Mesendoderm (in vitro differentiated cells): ENCODE data around the gene NRXN3.

ENCODE experiments used
- DNase-seq: peaks from one replicate; pipeline ENCODE4 v3.0.0; 2013
- H2AK5ac ChIP-seq: 2 replicates; pipeline ENCODE4 v1.6.1; 2013; ENCODE audit warnings: low read length, inconsistent platforms
- H2BK120ac ChIP-seq: 2 replicates; pipeline ENCODE4 v1.6.1; 2013; ENCODE audit warnings: low read depth, mild to moderate bottlenecking, low read length, moderate library complexity, mixed read lengths
- H2BK15ac ChIP-seq: replicated peaks from 2 replicates; pipeline ENCODE4 v1.6.1; 2013; ENCODE audit warnings: low read depth, mild to moderate bottlenecking, moderate library complexity
- H2BK5ac ChIP-seq: 2 replicates; pipeline ENCODE4 v1.6.1; 2013; ENCODE audit warnings: low read length, inconsistent platforms
- H3K18ac ChIP-seq: 2 replicates; pipeline ENCODE4 v1.6.1; 2013; ENCODE audit warnings: mild to moderate bottlenecking, low read length, mixed read lengths
- H3K23ac ChIP-seq: one replicate; pipeline ENCODE4 v1.6.1; 2013; ENCODE audit warnings: low read length
- H3K27ac ChIP-seq: 2 replicates; pipeline ENCODE4 v1.5.1; 2013; ENCODE audit warnings: low read depth, mild to moderate bottlenecking, inconsistent platforms, low read length, moderate library complexity
- H3K27me3 ChIP-seq: 2 replicates; pipeline ENCODE4 v1.6.1; 2013; ENCODE audit warnings: low read length, control low read depth, mild to moderate bottlenecking, inconsistent platforms; ENCODE audit not compliant: insufficient read depth, poor library complexity
- H3K36me3 ChIP-seq: 2 replicates; pipeline ENCODE4 v1.6.1; 2013; ENCODE audit warnings: low read length, inconsistent platforms; ENCODE audit not compliant: control insufficient read depth, insufficient read depth
- H3K4ac ChIP-seq: one replicate; pipeline ENCODE4 v1.6.1; 2013; ENCODE audit warnings: low read depth, mild to moderate bottlenecking, low read length, moderate library complexity
- H3K4me1 ChIP-seq: 2 replicates; pipeline ENCODE4 v1.6.1; 2013; ENCODE audit warnings: low read depth, low read length, inconsistent platforms; ENCODE audit not compliant: control insufficient read depth
- H3K4me2 ChIP-seq: 2 replicates; pipeline ENCODE4 v1.6.1; 2013; ENCODE audit warnings: low read length
- H3K4me3 ChIP-seq: 2 replicates; pipeline ENCODE4 v1.5.1; 2013; ENCODE audit warnings: mild to moderate bottlenecking, low read length
- H3K56ac ChIP-seq: one replicate; pipeline ENCODE4 v1.6.1; 2013; ENCODE audit warnings: low read length
- H3K79me1 ChIP-seq: 2 replicates; pipeline ENCODE4 v1.6.1; 2013; ENCODE audit warnings: low read length, inconsistent platforms
- H3K79me2 ChIP-seq: 2 replicates; pipeline ENCODE4 v1.6.1; 2013; ENCODE audit warnings: mild to moderate bottlenecking, low read length; ENCODE audit not compliant: control insufficient read depth, insufficient read depth
- H3K9ac ChIP-seq: 2 replicates; pipeline ENCODE4 v1.6.1; 2013; ENCODE audit warnings: low read length, inconsistent platforms
- H4K5ac ChIP-seq: one replicate; pipeline ENCODE4 v1.6.1; 2013; ENCODE audit warnings: low read length
- H4K8ac ChIP-seq: one replicate; pipeline ENCODE4 v1.6.1; 2013; ENCODE audit warnings: low read depth, mild to moderate bottlenecking, control low read depth, low read length, moderate library complexity
- WGBS: extraction: QIAGEN DNeasy Blood & Tissue Kit; methylation state at CpG from one replicate; pipeline ENCODE4 v1.1.7; 2013; ENCODE audit warnings: low lambda C conversion rate, missing lambda C conversion rate; ENCODE audit not compliant: insufficient coverage; ENCODE audit errors: extremely low coverage; 5-methylcytosine and 5-hydroxymethylcytosine counted together

The NRXN3 gene

DNA sequence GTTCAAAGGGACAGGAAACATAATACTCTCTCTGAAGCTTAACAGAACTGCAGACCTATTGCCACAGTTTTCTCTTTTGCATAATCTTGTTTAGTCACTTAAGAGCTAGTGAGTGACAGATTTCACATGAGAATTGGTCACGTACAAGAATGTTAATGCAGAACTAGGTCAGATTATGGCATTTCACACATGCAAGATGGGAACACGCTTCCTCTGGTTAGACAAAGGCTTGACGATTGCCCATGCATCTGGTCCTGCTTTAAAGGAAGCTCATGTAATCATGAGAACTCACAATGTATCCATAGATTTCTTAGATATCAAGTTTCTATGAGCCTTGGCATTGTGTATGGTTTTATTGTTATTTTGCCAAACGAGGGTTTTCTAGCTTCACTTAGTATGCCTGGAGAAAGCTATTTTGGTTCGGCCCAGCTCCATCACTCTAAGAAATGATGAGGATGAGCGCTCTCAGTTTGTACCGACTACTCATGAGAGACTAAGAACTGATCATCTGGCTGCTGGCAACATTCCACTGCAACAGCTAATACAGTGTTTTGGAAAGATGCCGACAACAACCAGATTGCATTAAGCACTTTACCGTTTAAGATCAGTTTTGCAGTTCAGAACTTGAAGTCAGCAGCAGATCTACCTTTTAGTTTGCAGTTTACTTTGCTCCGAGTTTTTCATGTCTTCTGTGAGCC, 1661.2 kb downstream of the NRXN3 start:
- no peaks in the 10 kb centered on the region for H3K36me3 ChIP-seq
- H3K23ac ChIP-seq: no peak overlapping the region
- no peak overlapping the region for H2BK120ac ChIP-seq
- H3K79me2 ChIP-seq: no peaks in the 10 kb centered on the region
- H2AK5ac ChIP-seq: no peak overlapping the region
- H2BK5ac ChIP-seq: no peak overlapping the region
- H3K9ac ChIP-seq: no peak overlapping the region
- no peak overlapping the region for H4K8ac ChIP-seq
- no peak overlapping the region for H2BK15ac ChIP-seq
- no peak overlapping the region for H4K5ac ChIP-seq
- H3K27me3 ChIP-seq: no peaks in the 10 kb centered on the region
- no peak overlapping the region for H3K4me3 ChIP-seq
- no CpG with 5 or more reads among the region's 10 CpGs for WGBS
- H3K27ac ChIP-seq: no peak overlapping the region
- no peaks in the 10 kb centered on the region for H3K4me1 ChIP-seq
- H3K56ac ChIP-seq: no peak overlapping the region
- no peak overlapping the region for H3K18ac ChIP-seq
- H3K4me2 ChIP-seq: no peak overlapping the region
- no peaks in the 10 kb centered on the region for H3K79me1 ChIP-seq
- DNase-seq: no peak
- no peak overlapping the region for H3K4ac ChIP-seq

DNA sequence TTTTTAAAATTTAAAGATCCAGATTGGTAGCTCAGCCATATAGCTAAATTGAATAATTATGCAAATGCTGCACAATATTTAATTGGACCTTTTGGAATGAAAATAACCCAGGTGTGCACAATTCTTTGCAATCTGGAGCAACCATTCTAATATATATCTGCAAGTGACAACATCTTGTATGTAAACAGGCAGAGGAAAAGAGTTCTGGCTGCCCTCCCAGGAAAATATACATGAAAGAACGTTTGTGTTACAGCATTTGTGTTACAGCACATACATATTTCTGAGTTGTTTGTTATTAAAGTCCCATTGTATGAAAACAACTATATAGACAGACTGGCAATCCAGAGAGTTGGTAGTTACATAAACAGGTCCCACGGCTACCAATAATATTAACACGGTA, 1663.6 kb downstream of the NRXN3 start:
- no peak overlapping the region for H3K27ac ChIP-seq
- no peak overlapping the region for H3K23ac ChIP-seq
- H3K4me1 ChIP-seq: no peaks in the 10 kb centered on the region
- H3K79me2 ChIP-seq: no peaks in the 10 kb centered on the region
- no CpG with 5 or more reads among the region's 3 CpGs for WGBS
- no peaks in the 10 kb centered on the region for H3K79me1 ChIP-seq
- no peak overlapping the region for H3K4me2 ChIP-seq
- H2BK120ac ChIP-seq: no peak overlapping the region
- no peaks in the 10 kb centered on the region for H3K36me3 ChIP-seq
- H3K4me3 ChIP-seq: no peak overlapping the region
- no peaks in the 10 kb centered on the region for H3K27me3 ChIP-seq
- no peak overlapping the region for H2AK5ac ChIP-seq
- no peak overlapping the region for H3K4ac ChIP-seq
- DNase-seq: no peak
- H2BK5ac ChIP-seq: no peak overlapping the region
- H4K5ac ChIP-seq: no peak overlapping the region
- no peak overlapping the region for H4K8ac ChIP-seq
- no peak overlapping the region for H3K9ac ChIP-seq
- no peak overlapping the region for H2BK15ac ChIP-seq
- no peak overlapping the region for H3K56ac ChIP-seq
- H3K18ac ChIP-seq: no peak overlapping the region

DNA sequence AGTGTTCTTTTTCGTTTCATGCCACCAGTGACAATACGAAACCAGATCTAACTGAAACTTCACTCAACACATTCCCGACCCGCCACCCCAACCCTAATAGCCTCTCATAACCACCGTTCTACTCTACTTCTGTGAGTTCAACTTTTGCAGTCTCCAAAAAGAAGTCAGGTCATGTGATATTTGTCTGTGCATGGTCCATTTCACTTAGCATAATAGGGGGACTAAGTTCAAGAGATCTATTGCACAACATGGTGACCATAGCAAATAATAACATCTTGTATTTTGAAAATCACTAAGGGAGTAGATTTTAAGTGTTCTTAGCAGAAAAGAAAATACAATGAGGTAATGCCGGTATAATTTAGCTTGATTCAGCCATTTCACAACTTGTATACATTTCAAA, 1664.7 kb downstream of the NRXN3 start:
- H2BK15ac ChIP-seq: no peak overlapping the region
- no CpG with 5 or more reads among the region's 6 CpGs for WGBS
- H3K4me2 ChIP-seq: no peak overlapping the region
- H3K79me2 ChIP-seq: no peaks in the 10 kb centered on the region
- no peak overlapping the region for H3K23ac ChIP-seq
- H2AK5ac ChIP-seq: no peak overlapping the region
- no peaks in the 10 kb centered on the region for H3K27me3 ChIP-seq
- H2BK5ac ChIP-seq: no peak overlapping the region
- H3K36me3 ChIP-seq: no peaks in the 10 kb centered on the region
- H3K79me1 ChIP-seq: no peaks in the 10 kb centered on the region
- H3K27ac ChIP-seq: no peak overlapping the region
- H2BK120ac ChIP-seq: no peak overlapping the region
- no peak overlapping the region for H3K56ac ChIP-seq
- no peak overlapping the region for H3K4ac ChIP-seq
- no peaks in the 10 kb centered on the region for H3K4me1 ChIP-seq
- no peak overlapping the region for H3K18ac ChIP-seq
- no peak overlapping the region for H3K4me3 ChIP-seq
- no peak for DNase-seq
- no peak overlapping the region for H4K8ac ChIP-seq
- no peak overlapping the region for H4K5ac ChIP-seq
- H3K9ac ChIP-seq: no peak overlapping the region

DNA sequence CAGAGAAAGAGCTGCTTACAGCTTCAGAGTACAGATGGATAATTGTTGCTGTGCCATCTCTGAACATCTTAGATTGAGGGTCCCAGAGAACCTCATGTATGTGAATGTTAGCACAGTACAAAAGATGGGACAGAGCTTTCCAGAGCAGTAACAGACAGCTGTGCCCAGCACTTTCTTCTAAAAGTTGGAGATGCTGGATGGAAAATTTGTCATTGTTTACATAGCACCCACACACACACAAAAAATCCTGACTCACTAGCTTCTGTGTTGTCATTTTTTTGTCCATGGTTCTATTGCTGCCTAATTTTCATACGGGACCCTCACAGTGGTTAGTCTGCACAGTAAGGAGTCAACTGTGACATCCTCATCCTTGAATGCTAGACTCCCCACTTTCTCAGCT, 1666.4 kb downstream of the NRXN3 start:
- H3K79me1 ChIP-seq: no peaks in the 10 kb centered on the region
- H2AK5ac ChIP-seq: no peak overlapping the region
- H2BK120ac ChIP-seq: no peak overlapping the region
- no peaks in the 10 kb centered on the region for H3K27me3 ChIP-seq
- no peaks in the 10 kb centered on the region for H3K79me2 ChIP-seq
- H3K4me2 ChIP-seq: no peak overlapping the region
- no peak overlapping the region for H3K4ac ChIP-seq
- WGBS: no CpG with 5 or more reads among the region's 1 CpG
- no peak overlapping the region for H2BK15ac ChIP-seq
- no peak overlapping the region for H4K8ac ChIP-seq
- H3K4me3 ChIP-seq: no peak overlapping the region
- H3K27ac ChIP-seq: no peak overlapping the region
- no peak overlapping the region for H4K5ac ChIP-seq
- H3K4me1 ChIP-seq: no peaks in the 10 kb centered on the region
- no peak for DNase-seq
- H3K23ac ChIP-seq: no peak overlapping the region
- H3K18ac ChIP-seq: no peak overlapping the region
- H3K56ac ChIP-seq: no peak overlapping the region
- no peak overlapping the region for H2BK5ac ChIP-seq
- H3K36me3 ChIP-seq: no peaks in the 10 kb centered on the region
- H3K9ac ChIP-seq: no peak overlapping the region

DNA sequence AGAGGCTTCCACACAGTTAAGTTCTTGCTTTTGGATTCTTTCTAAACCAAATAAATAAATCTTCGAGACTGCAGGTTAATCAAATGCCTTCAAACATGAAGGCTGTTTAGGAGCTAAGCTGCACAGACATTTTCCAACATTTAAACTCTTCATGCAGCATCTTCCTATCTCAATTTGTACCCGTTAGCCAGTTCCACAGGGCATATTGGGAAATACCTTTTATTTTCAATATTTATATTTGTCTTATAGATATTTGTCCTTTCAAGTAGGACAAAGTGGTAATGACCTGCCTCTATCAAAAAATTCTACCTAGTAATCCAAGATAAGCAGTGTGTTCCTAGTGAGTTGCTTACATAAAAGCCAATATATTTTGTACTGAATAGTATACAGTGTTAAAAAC, 1667.5 kb downstream of the NRXN3 start:
- H2BK120ac ChIP-seq: no peak overlapping the region
- no peaks in the 10 kb centered on the region for H3K27me3 ChIP-seq
- H4K5ac ChIP-seq: no peak overlapping the region
- no peak overlapping the region for H2BK5ac ChIP-seq
- H4K8ac ChIP-seq: no peak overlapping the region
- H3K4me1 ChIP-seq: no peaks in the 10 kb centered on the region
- no peak overlapping the region for H2AK5ac ChIP-seq
- DNase-seq: no peak
- H3K56ac ChIP-seq: no peak overlapping the region
- H3K79me1 ChIP-seq: no peaks in the 10 kb centered on the region
- no peak overlapping the region for H3K4me2 ChIP-seq
- no peak overlapping the region for H3K18ac ChIP-seq
- no peak overlapping the region for H3K4me3 ChIP-seq
- H2BK15ac ChIP-seq: no peak overlapping the region
- WGBS: no CpG with 5 or more reads among the region's 2 CpGs
- H3K79me2 ChIP-seq: no peaks in the 10 kb centered on the region
- H3K9ac ChIP-seq: no peak overlapping the region
- H3K36me3 ChIP-seq: no peaks in the 10 kb centered on the region
- H3K27ac ChIP-seq: no peak overlapping the region
- H3K23ac ChIP-seq: no peak overlapping the region
- H3K4ac ChIP-seq: no peak overlapping the region

DNA sequence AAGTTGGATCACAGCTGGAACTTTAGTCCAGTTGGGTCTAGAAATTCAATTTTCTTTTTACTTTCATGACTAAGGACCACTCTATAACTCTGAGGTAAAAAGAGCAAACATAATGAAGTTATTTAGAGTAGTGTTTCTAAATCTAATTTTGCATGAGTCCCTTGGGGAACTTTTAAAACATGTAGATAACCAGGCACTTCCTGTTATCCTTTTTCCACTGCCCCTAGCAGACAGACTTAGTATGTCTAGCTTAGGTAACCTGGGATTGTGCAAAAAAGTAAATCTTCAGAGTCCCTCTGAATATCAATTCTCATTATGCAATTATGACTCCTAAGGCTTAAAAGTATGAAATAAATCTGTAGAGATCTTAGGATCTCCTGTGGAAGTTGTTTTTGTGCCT, 1669.9 kb downstream of the NRXN3 start:
- H3K23ac ChIP-seq: no peak overlapping the region
- no peak overlapping the region for H3K4ac ChIP-seq
- no peak overlapping the region for H3K27ac ChIP-seq
- H2BK120ac ChIP-seq: no peak overlapping the region
- no peak overlapping the region for H3K9ac ChIP-seq
- no peak overlapping the region for H2BK15ac ChIP-seq
- no peak overlapping the region for H4K8ac ChIP-seq
- H2AK5ac ChIP-seq: no peak overlapping the region
- no peaks in the 10 kb centered on the region for H3K4me1 ChIP-seq
- H3K56ac ChIP-seq: no peak overlapping the region
- H2BK5ac ChIP-seq: no peak overlapping the region
- H3K27me3 ChIP-seq: no peaks in the 10 kb centered on the region
- no peaks in the 10 kb centered on the region for H3K79me1 ChIP-seq
- no peak overlapping the region for H3K18ac ChIP-seq
- H3K36me3 ChIP-seq: no peaks in the 10 kb centered on the region
- H3K4me2 ChIP-seq: no peak overlapping the region
- DNase-seq: no peak
- no peak overlapping the region for H3K4me3 ChIP-seq
- no peak overlapping the region for H4K5ac ChIP-seq
- no peaks in the 10 kb centered on the region for H3K79me2 ChIP-seq
